Measurements from ENCODE around the gene GALNT7.

The GALNT7 gene

DNA sequence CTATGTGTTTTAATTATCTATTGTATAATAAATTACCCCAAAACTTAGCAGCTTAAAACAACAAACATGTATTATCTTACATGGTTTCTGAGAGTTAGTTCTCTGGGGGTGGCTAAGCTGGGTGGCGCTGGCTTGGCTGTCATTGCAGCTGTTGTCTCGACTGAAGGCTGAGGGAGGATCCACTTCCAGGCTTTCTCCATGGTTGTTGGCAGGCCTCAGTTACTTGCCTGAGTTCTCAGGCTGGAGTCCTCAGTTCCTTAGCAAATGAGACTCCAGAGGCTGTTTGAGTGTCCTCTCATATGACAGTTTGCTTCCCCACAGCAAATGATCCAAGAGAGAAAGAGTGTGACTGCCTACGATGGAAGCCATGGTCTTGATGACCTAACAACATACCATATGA is 23.5 kb upstream of the GALNT7 start:
- H3K4me3 ChIP-seq (replicated peaks in 1 of 2; ENCODE audit: low read depth in 2 of 2, low read length in 2 of 2): no peak overlapping the region
- TF ChIP-seq, protein P1, sequence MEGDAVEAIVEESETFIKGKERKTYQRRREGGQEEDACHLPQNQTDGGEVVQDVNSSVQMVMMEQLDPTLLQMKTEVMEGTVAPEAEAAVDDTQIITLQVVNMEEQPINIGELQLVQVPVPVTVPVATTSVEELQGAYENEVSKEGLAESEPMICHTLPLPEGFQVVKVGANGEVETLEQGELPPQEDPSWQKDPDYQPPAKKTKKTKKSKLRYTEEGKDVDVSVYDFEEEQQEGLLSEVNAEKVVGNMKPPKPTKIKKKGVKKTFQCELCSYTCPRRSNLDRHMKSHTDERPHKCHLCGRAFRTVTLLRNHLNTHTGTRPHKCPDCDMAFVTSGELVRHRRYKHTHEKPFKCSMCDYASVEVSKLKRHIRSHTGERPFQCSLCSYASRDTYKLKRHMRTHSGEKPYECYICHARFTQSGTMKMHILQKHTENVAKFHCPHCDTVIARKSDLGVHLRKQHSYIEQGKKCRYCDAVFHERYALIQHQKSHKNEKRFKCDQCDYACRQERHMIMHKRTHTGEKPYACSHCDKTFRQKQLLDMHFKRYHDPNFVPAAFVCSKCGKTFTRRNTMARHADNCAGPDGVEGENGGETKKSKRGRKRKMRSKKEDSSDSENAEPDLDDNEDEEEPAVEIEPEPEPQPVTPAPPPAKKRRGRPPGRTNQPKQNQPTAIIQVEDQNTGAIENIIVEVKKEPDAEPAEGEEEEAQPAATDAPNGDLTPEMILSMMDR (IDR thresholded peaks at IDR 0.05; ENCODE audit: low read depth, low read length): no peak
- DNase-seq (ENCODE audit: low read depth in 2 of 2): no peak

DNA sequence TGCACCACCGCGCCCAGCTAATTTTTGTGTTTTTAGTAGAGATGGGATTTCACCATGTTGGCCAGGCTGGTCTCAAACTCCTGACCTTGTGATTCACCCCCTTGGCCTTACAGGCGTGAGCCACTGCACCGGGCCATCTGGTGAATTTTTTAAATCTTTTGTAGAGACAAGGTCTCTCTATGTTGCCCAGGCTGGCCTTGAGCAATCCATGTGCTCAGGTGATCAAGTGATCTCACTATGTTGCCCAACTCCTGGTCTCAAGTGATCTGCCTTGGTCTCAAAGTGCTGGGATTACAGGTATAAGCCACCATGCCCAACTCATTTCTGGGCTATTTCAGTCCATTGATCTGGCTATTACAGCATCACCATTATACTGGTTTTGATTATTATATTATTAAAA is 22.2 kb upstream of the GALNT7 start:
- no peak for DNase-seq (ENCODE audit: low read depth in 2 of 2)
- no peak overlapping the region for H3K4me3 ChIP-seq (replicated peaks in 1 of 2; ENCODE audit: low read depth in 2 of 2, low read length in 2 of 2)
- TF ChIP-seq, protein P1 (IDR thresholded peaks at IDR 0.05; ENCODE audit: low read depth, low read length): no peak

- no peak overlapping the region for H3K4me3 ChIP-seq (replicated peaks in 1 of 2; ENCODE audit: low read depth in 2 of 2, low read length in 2 of 2)
- TF ChIP-seq, protein P1 (IDR thresholded peaks at IDR 0.05; ENCODE audit: low read depth, low read length): no peak
- no peak for DNase-seq (ENCODE audit: low read depth in 2 of 2)
These were observed 17.1 kb upstream of the GALNT7 start for GRCh38 chr4:173151496-173151895.

GRCh38 chr4:173152104-173152503 is 16.5 kb upstream of the GALNT7 start:
- H3K4me3 ChIP-seq (replicated peaks in 1 of 2; ENCODE audit: low read depth in 2 of 2, low read length in 2 of 2): no peak overlapping the region
- TF ChIP-seq, protein P1 (IDR thresholded peaks at IDR 0.05; ENCODE audit: low read depth, low read length): no peak
- no peak for DNase-seq (ENCODE audit: low read depth in 2 of 2)

- no peak for DNase-seq (ENCODE audit: low read depth in 2 of 2)
- H3K4me3 ChIP-seq (replicated peaks in 1 of 2; ENCODE audit: low read depth in 2 of 2, low read length in 2 of 2): no peak overlapping the region
- TF ChIP-seq, protein P1 (IDR thresholded peaks at IDR 0.05; ENCODE audit: low read depth, low read length): no peak
These were observed 15.2 kb upstream of the GALNT7 start for GRCh38 chr4:173153445-173153844.

DNA sequence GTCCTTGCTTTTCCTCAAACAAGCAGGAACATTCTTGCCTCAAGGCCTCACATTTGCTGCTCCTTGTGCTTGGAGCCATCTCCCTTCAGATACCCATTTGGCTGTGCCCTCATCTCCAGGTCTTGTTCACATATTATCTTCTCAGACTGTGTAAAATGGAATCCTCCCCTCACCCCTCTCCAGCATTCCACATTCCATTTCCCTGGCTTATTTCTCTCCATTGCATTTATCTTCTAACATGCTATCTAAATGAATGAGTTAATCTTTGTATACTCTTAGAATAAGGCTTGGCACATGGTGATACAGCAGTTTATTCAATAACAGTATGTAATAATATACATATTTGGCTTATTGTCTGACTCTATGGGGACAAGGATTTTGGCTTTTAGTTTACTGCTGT is 8.8 kb upstream of the GALNT7 start:
- H3K4me3 ChIP-seq (replicated peaks in 1 of 2; ENCODE audit: low read depth in 2 of 2, low read length in 2 of 2): no peak overlapping the region
- no peak for DNase-seq (ENCODE audit: low read depth in 2 of 2)
- TF ChIP-seq, protein P1 (IDR thresholded peaks at IDR 0.05; ENCODE audit: low read depth, low read length): no peak

GRCh38 chr4:173160871-173161270 is 7.7 kb upstream of the GALNT7 start:
- DNase-seq (ENCODE audit: low read depth in 2 of 2): no peak
- TF ChIP-seq, protein P1 (IDR thresholded peaks at IDR 0.05; ENCODE audit: low read depth, low read length): no peak
- H3K4me3 ChIP-seq (replicated peaks in 1 of 2; ENCODE audit: low read depth in 2 of 2, low read length in 2 of 2): no peak overlapping the region

Data from cardiac fibroblast (primary cell).